Keratinocyte (primary cell): Measurements from ENCODE around the gene MYO9A. TPM values are rescaled to one million over a fixed set of nuclear protein-coding genes. Genes with fewer than 3 reads are reported as not detected.

Experiments used
- DNase-seq: peaks from one replicate; pipeline ENCODE4 v3.0.0-alpha.2; 2011; ENCODE audit warnings: low read depth, missing footprints, low spot score
- FAIRE-seq: peaks from 2 replicates; lab custom pipeline; 2011; peaks lifted over from hg19 to GRCh38; lab: Jason Lieb, UNC
- H2AFZ ChIP-seq: 2 replicates; pipeline ENCODE4 v1.6.0; 2012; ENCODE audit warnings: low read length, control low read depth, inconsistent platforms; ENCODE audit not compliant: control insufficient read depth
- H3K27ac ChIP-seq: 2 replicates; pipeline ENCODE4 v1.5.1; 2011; ENCODE audit warnings: low read length; ENCODE audit not compliant: control insufficient read depth, insufficient read depth
- H3K27me3 ChIP-seq: 3 replicates; pipeline ENCODE4 v1.6.0; 2011; ENCODE audit warnings: low read length; ENCODE audit not compliant: control insufficient read depth, insufficient read depth; ENCODE audit errors: extremely low read depth
- H3K36me3 ChIP-seq, 2 experiments: 2 replicates in 1 of 2; 3 replicates in 1 of 2; pipeline ENCODE4 v1.5.1; 2011; ENCODE audit warnings: low read length in 2 of 2, mild to moderate bottlenecking in 1 of 2; ENCODE audit not compliant: control insufficient read depth in 2 of 2, insufficient read depth in 2 of 2; ENCODE audit errors: extremely low read depth in 1 of 2
- H3K4me1 ChIP-seq: 3 replicates; pipeline ENCODE4 v1.5.1; 2011; ENCODE audit warnings: low read length; ENCODE audit not compliant: control insufficient read depth, insufficient read depth; ENCODE audit errors: extremely low read depth
- H3K4me2 ChIP-seq: 3 replicates; pipeline ENCODE4 v1.6.0; 2011; ENCODE audit warnings: low read depth, low read length; ENCODE audit not compliant: control insufficient read depth, insufficient read depth; ENCODE audit errors: extremely low read depth
- H3K4me3 ChIP-seq, 3 experiments: fragments of 200-600 bp in 1 of 3; sonication (generic) in 1 of 3; 2 replicates in 2 of 3; 3 replicates in 1 of 3; pipeline ENCODE4 v1.5.1; 2011 to 2016; ENCODE audit warnings: low read length in 3 of 3, mild to moderate bottlenecking in 3 of 3, control low read depth in 2 of 3, inconsistent platforms in 1 of 3, low read depth in 1 of 3, mixed read lengths in 1 of 3, mixed run types in 1 of 3, moderate library complexity in 1 of 3; ENCODE audit not compliant: control insufficient read depth in 2 of 3, insufficient read depth in 2 of 3; ENCODE audit errors: extremely low read depth in 1 of 3
- H3K79me2 ChIP-seq: 2 replicates; pipeline ENCODE4 v1.6.0; 2012; ENCODE audit warnings: low read length; ENCODE audit not compliant: control insufficient read depth, insufficient read depth
- H3K9ac ChIP-seq: 3 replicates; pipeline ENCODE4 v1.6.0; 2011; ENCODE audit warnings: low read length; ENCODE audit not compliant: control insufficient read depth, insufficient read depth; ENCODE audit errors: extremely low read depth
- H3K9me1 ChIP-seq: 3 replicates; pipeline ENCODE4 v1.6.0; 2011; ENCODE audit warnings: low read length; ENCODE audit not compliant: control insufficient read depth, insufficient read depth; ENCODE audit errors: extremely low read depth
- H3K9me3 ChIP-seq: 2 replicates; pipeline ENCODE4 v1.5.1; 2012; ENCODE audit warnings: low read depth, low read length; ENCODE audit not compliant: control insufficient read depth
- H4K20me1 ChIP-seq: 3 replicates; pipeline ENCODE4 v1.6.0; 2011; ENCODE audit warnings: low read length; ENCODE audit not compliant: control insufficient read depth, insufficient read depth; ENCODE audit errors: extremely low read depth
- CTCF ChIP-seq, 3 experiments: IDR thresholded peaks in 1 of 3; conservative IDR thresholded peaks in 1 of 3; optimal IDR thresholded peaks in 1 of 3; 2 replicates in 2 of 3; 3 replicates in 1 of 3; pipeline versions ENCODE3 to v1.5.1; 2011; ENCODE audit warnings: low read length in 3 of 3, mild to moderate bottlenecking in 3 of 3, moderate library complexity in 2 of 3, control low read depth in 1 of 3, inconsistent platforms in 1 of 3; ENCODE audit not compliant: insufficient read depth in 2 of 3; ENCODE audit errors: extremely low read depth in 1 of 3
- EZH2 ChIP-seq: IDR thresholded peaks from one replicate; pipeline ENCODE4 v1.6.1; 2012; ENCODE audit warnings: inconsistent platforms, mild to moderate bottlenecking, low read length, moderate library complexity
- dilution Hi-C: fragments of 300-500 bp; cut with MboI; formaldehyde crosslinking; loops from one replicate; pipeline ENCODE4 v1.7.0; 2020; ENCODE audit warnings: low sequenced_read_pairs; ENCODE audit not compliant: extremely low pct_ligation_motif_present
- polyA plus RNA-seq, 5 experiments: library from polyadenylated mRNA; depleted of rRNA in 3 of 5; stranded (reverse) in 3 of 5; stranded (forward) in 1 of 5; unstranded in 1 of 5; fragments of >200 nt; gene quantifications; 1 replicate in 1 of 5; 2 replicates in 3 of 5; 3 replicates in 1 of 5; pipeline versions ENCODE4 v1.2.1 to v1.2.3, GENCODE V29; 2011 to 2012; ENCODE audit warnings: missing spikeins in 2 of 5, low read depth in 1 of 5, low replicate concordance in 1 of 5

Gene MYO9A
- polyA plus RNA-seq, 1 donor (not counting 4 experiments of a cell fraction or from before 2014, with no cell fraction given), result 10.6 TPM

GRCh38 chr15:71945012-71945411, 172.9 kb downstream of the MYO9A start:
- no peaks in the 10 kb centered on the region for H3K36me3 ChIP-seq
- DNase-seq (no peak), FAIRE-seq (peak; percentile 36)
- no peaks in the 10 kb centered on the region for H3K27me3 ChIP-seq
- no peak overlapping the region for H2AFZ ChIP-seq
- H3K4me2 ChIP-seq, result no peak overlapping the region
- no peak overlapping the region for H3K27ac ChIP-seq
- H3K4me1 ChIP-seq, result peaks cover 6% of the 10 kb centered on the region
- no peak overlapping the region for H3K9ac ChIP-seq
- TF ChIP-seq EZH2 (no peak), CTCF (optimal IDR thresholded peaks at IDR 0.05 in 1 of 3, IDR thresholded peaks at IDR 0.05 in 1 of 3, conservative IDR thresholded peaks at IDR 0.05 in 1 of 3; ENCODE audit: extremely low read depth in 1 of 3, insufficient read depth in 2 of 3, low read length in 3 of 3) (no peak)
- H4K20me1 ChIP-seq, result no peaks in the 10 kb centered on the region
- no peaks in the 10 kb centered on the region for H3K79me2 ChIP-seq
- H3K9me1 ChIP-seq, result no peaks in the 10 kb centered on the region
- H3K4me3 ChIP-seq, result no peak overlapping the region
- dilution Hi-C loops, result no loop called here
- H3K9me3 ChIP-seq, result no peaks in the 10 kb centered on the region

GRCh38 chr15:71943806-71944205, 174.1 kb downstream of the MYO9A start:
- Histone ChIP-seq H2AFZ (no peak overlapping the region), H3K4me3 (no peak overlapping the region), H3K27me3 (no peaks in the 10 kb centered on the region), H3K9ac (no peak overlapping the region), H3K4me2 (no peak overlapping the region), H3K27ac (no peak overlapping the region), H3K4me1 (peaks cover 8% of the 10 kb centered on the region), H3K79me2 (no peaks in the 10 kb centered on the region), H4K20me1 (no peaks in the 10 kb centered on the region), H3K36me3 (no peaks in the 10 kb centered on the region), H3K9me3 (no peaks in the 10 kb centered on the region), H3K9me1 (no peaks in the 10 kb centered on the region)
- dilution Hi-C loops, result no loop called here
- FAIRE-seq, result no peak
- DNase-seq, result no peak
- TF ChIP-seq CTCF (optimal IDR thresholded peaks at IDR 0.05 in 1 of 3, IDR thresholded peaks at IDR 0.05 in 1 of 3, conservative IDR thresholded peaks at IDR 0.05 in 1 of 3; ENCODE audit: extremely low read depth in 1 of 3, insufficient read depth in 2 of 3, low read length in 3 of 3) (no peak), EZH2 (no peak)
